Subcutaneous abdominal adipose tissue (tissue), 5 donors: ENCODE results near the gene DBF4.
"Not testable (repeated sequence)": the region's sequence is repeated elsewhere in the genome, so short reads cannot be mapped to it uniquely, and the experiment has no call there.

ENCODE experiments used
- H3K27ac ChIP-seq: one replicate; pipeline ENCODE4 v1.7.0; 2013; ENCODE audit warnings: low read depth, mild to moderate bottlenecking, inconsistent platforms, low read length, moderate library complexity
- H3K27me3 ChIP-seq, 5 donors: one replicate each; pipeline ENCODE4 v1.7.0; 2013; ENCODE audit warnings: low read length in 5 of 5, inconsistent platforms in 1 of 5; ENCODE audit not compliant: control insufficient read depth in 5 of 5, insufficient read depth in 4 of 5
- H3K36me3 ChIP-seq, 5 donors: one replicate each; pipeline ENCODE4 v1.7.0; 2013; ENCODE audit warnings: low read length in 5 of 5; ENCODE audit not compliant: control insufficient read depth in 5 of 5, insufficient read depth in 5 of 5
- H3K4me1 ChIP-seq, 5 donors: one replicate each; pipeline ENCODE4 v1.7.0; 2013; ENCODE audit warnings: low read length in 5 of 5, mild to moderate bottlenecking in 3 of 5, moderate library complexity in 1 of 5; ENCODE audit not compliant: control insufficient read depth in 5 of 5, insufficient read depth in 5 of 5
- H3K4me3 ChIP-seq, 5 donors: one replicate each; pipeline ENCODE4 v1.7.0; 2013; ENCODE audit warnings: low read length in 5 of 5, low read depth in 1 of 5
- H3K9ac ChIP-seq, 5 donors: one replicate each; pipeline ENCODE4 v1.7.0; 2013; ENCODE audit warnings: low read length in 5 of 5, mild to moderate bottlenecking in 4 of 5, moderate library complexity in 3 of 5
- H3K9me3 ChIP-seq, 5 donors: one replicate each; pipeline ENCODE4 v1.7.0; 2013; ENCODE audit warnings: low read length in 5 of 5; ENCODE audit not compliant: control insufficient read depth in 5 of 5
- donor health status: healthy.
- donor health status: healthy.
- donor health status: healthy.
- donor health status: healthy.
- donor health status: healthy.

Gene DBF4

DNA sequence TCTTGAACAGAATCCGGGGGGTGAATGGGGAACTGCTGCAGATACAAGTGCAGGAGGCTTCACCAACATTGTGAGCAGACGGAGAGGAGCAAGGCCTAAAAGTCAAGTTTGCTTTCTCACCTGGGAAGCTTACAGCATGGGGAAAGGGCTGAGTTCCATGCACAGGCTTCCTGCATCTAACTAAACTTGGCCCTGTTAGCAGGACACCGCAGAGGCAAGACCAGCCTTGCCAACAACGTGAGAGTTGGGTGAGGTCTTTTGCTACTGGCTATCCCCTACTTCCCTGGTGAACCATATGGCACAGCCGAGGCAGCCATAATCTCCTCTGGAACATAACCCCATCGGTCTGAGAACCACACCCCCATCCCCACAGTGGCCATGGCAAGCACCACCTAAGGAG lies 43.6 kb downstream of the DBF4 start:
- Histone ChIP-seq H3K9ac (no peak overlapping the region), H3K27ac (no peak overlapping the region), H3K4me1 (no peaks in the 10 kb centered on the region), H3K36me3 (no peaks in the 10 kb centered on the region), H3K4me3 (no peak overlapping the region), H3K9me3 (no peaks in the 10 kb centered on the region), H3K27me3 (no peaks in the 10 kb centered on the region)

DNA sequence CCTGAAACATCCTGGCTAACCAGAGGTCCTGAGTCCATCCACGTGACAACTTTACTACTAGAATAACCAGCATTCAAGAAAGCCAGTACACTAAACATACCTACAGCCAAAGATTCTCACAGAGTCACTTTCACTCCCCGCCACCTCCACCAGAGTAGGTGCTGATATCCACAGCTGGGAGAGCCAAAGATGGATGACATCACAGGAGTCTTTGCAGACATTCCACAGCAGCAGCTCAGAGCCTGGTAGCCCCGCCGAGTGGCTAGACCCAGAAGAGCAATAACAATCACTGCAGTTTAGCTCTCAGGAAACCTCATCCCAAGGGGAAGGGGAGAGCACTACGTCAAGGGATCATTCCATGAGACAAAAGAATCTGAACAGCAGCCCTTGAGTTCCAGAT lies 44.3 kb downstream of the DBF4 start:
- H3K36me3 ChIP-seq: no peaks in the 10 kb centered on the region

DNA sequence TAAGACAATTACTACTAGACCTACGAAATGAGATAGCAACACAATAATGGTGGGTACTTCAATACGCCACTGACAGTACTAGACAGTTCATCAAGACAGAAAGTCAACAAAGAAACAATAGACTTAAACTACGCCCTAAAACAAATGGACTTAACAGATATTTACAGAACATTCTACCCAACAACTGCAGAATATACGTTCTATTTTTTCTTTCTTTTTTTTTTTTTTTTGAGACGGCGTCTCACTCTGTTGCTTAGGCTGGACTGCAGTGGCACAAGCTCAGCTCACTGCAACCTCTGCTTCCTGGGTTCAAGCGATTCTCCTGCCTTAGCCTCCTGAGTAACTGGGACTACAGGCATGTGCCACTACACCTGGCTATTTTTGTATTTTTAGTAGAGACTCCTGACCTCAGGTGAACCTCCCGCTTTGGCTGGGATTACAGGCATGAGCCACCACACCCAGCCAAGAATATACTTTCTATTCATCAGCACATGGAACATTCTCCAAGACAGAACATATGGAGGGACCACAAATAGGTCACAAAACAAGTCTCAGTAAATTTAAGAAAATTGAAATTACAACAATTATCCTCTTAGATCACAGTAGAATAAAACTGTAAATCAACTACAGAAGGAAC lies 46.6 kb downstream of the DBF4 start:
- not testable (repeated sequence) for H3K27ac ChIP-seq, H3K4me1 ChIP-seq, H3K36me3 ChIP-seq, H3K27me3 ChIP-seq, H3K9me3 ChIP-seq, H3K9ac ChIP-seq, H3K4me3 ChIP-seq

More for the DNA sequence above, 44.3 kb downstream of the DBF4 start:
- Histone ChIP-seq H3K9me3 (no peaks in the 10 kb centered on the region), H3K27ac (no peak overlapping the region), H3K4me1 (no peaks in the 10 kb centered on the region), H3K27me3 (no peaks in the 10 kb centered on the region), H3K4me3 (no peak overlapping the region), H3K9ac (no peak overlapping the region)

DNA sequence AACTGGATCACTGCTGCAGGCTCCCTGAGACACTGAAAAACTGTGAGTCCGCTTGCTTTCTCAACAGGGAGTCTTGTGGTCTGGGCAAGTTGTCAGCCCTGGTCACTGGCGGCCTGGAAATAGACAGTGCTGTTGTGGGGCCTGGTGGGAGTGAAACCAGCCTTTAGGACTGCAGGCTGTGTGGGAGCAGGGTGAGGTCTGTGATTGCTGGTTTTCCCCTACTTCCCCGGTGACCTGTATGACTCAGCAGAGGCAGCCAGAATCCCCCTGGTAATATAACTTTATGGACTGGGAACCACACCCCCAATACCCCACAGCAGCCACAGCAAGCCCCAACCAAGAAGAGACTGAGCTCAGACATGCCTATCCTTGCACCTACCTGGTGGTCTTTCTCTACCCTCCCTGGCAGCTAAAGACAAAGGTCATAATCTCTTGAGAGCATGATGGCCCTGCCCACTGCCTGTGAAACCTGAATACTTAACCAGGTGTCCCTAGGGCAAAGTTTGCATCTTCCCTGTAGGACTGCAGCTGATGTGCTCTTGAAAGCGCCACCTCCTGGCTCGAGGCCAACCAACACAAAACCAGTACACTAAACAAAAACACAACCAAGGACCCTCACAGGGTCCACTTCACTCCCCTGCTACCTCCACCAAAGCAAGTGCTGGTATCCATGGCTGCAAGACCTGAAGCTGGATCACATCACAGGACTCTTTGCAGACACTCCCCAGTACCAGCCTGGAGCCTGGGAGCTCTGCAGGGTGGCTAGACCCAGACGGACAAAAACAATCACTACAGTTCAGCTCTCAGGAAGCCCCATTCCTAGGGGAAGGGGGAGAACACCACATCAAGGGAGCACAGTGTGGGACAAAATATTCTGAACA lies 50.5 kb downstream of the DBF4 start:
- Histone ChIP-seq H3K36me3 (no peaks in the 10 kb centered on the region), H3K9me3 (no peaks in the 10 kb centered on the region), H3K9ac (no peak overlapping the region), H3K27me3 (no peaks in the 10 kb centered on the region), H3K27ac (no peak overlapping the region), H3K4me1 (no peaks in the 10 kb centered on the region), H3K4me3 (no peak overlapping the region)

GRCh38 chr7:87933605-87933952 lies 57.3 kb downstream of the DBF4 start:
- peak overlapping the region; percentile 62 to 90 (median 85) for H3K4me3 ChIP-seq
- peaks cover 0 to 21% (median 17%) of the 10 kb centered on the region in 5 donors for H3K4me1 ChIP-seq
- H3K9ac ChIP-seq: peak overlapping the region in 1 of 5 donors; percentile 16
- no peak overlapping the region for H3K27ac ChIP-seq
- H3K27me3 ChIP-seq: no peaks in the 10 kb centered on the region
- H3K36me3 ChIP-seq: no peaks in the 10 kb centered on the region
- H3K9me3 ChIP-seq: no peaks in the 10 kb centered on the region

GRCh38 chr7:87933953-87934698 lies 57.8 kb downstream of the DBF4 start, which contains the start of gene ADAM22:
Gene ADAM22 (plus strand): TSS chr7:87934251. CDS start chr7:87934466, 215 bp downstream.
- peaks cover 0 to 21% (median 17%) of the 10 kb centered on the region in 5 donors for H3K4me1 ChIP-seq
- H3K36me3 ChIP-seq: no peaks in the 10 kb centered on the region
- no peak within 1 kb of the TSS for H3K27ac ChIP-seq
- H3K9ac ChIP-seq: peak within 1 kb of the TSS in 4 of 5 donors; percentile 39 to 69 (median 56)
- peak within 1 kb of the TSS; percentile 81 to 90 (median 85) for H3K4me3 ChIP-seq
- no peaks in the 10 kb centered on the region for H3K9me3 ChIP-seq
- no peaks in the 10 kb centered on the region for H3K27me3 ChIP-seq

GRCh38 chr7:87934699-87935383 lies 58.5 kb downstream of the DBF4 start:
- Histone ChIP-seq H3K27ac (no peak overlapping the region), H3K27me3 (no peaks in the 10 kb centered on the region), H3K36me3 (no peaks in the 10 kb centered on the region), H3K9me3 (no peaks in the 10 kb centered on the region), H3K4me3 (peak overlapping the region; percentile 81 to 90 (median 85)), H3K9ac (peak overlapping the region in 4 of 5 donors; percentile 39 to 69 (median 56)), H3K4me1 (peaks cover 0 to 21% (median 17%) of the 10 kb centered on the region in 5 donors)

GRCh38 chr7:87935384-87935706 lies 59.1 kb downstream of the DBF4 start:
- peak overlapping the region; percentile 61 to 90 (median 85) for H3K4me3 ChIP-seq
- H3K9me3 ChIP-seq: no peaks in the 10 kb centered on the region
- H3K4me1 ChIP-seq: peaks cover 0 to 21% (median 17%) of the 10 kb centered on the region in 5 donors
- H3K27me3 ChIP-seq: no peaks in the 10 kb centered on the region
- H3K9ac ChIP-seq: peak overlapping the region in 1 of 5 donors; percentile 58
- H3K36me3 ChIP-seq: no peaks in the 10 kb centered on the region
- no peak overlapping the region for H3K27ac ChIP-seq

- no peak overlapping the region for H3K27ac ChIP-seq
- H3K36me3 ChIP-seq: no peaks in the 10 kb centered on the region
- no peaks in the 10 kb centered on the region for H3K9me3 ChIP-seq
- H3K27me3 ChIP-seq: no peaks in the 10 kb centered on the region
- no peak overlapping the region for H3K9ac ChIP-seq
- peaks cover 0 to 3% (median 0%) of the 10 kb centered on the region in 5 donors for H3K4me1 ChIP-seq
- H3K4me3 ChIP-seq: no peak overlapping the region
These were observed 64.8 kb downstream of the DBF4 start for GRCh38 chr7:87941138-87941537.
